GM12878 (cell line): ENCODE measurements around the gene TXNIP. TPM values are rescaled to one million over a fixed set of nuclear protein-coding genes. Genes with fewer than 3 reads are reported as not detected.

ENCODE experiments used
- ATAC-seq: fragments of 200-7000 bp; cut with Tn5 transposase; 3 replicates; pipeline ENCODE4 v1.9.1; 2020; ENCODE audit warnings: mild to moderate bottlenecking, moderate library complexity
- BruUV-seq: library from RNA; stranded (reverse); fragments of 400-500 nt; replicated peaks from 2 replicates; lab custom pipeline; 2021; lab: Mats Ljungman, UMichigan
- CTCF ChIA-PET: fragments of 300-600 bp; sonication (Branson Sonifier 250); formaldehyde crosslinking; extraction: SDS; loops from one replicate; lab custom pipeline; 2021; ENCODE audit warnings: inconsistent platforms; lab: Yijun Ruan, JAX
- POLR2A ChIA-PET: fragments of 350-600 bp; formaldehyde crosslinking; extraction: SDS; loops from one replicate; lab custom pipeline; 2021; ENCODE audit warnings: inconsistent platforms; lab: Charles Lee
- RAD21 ChIA-PET: fragments of 300-600 bp; sonication (Branson Sonifier 250); formaldehyde crosslinking; loops from one replicate; lab custom pipeline; 2023; ENCODE audit warnings: antibody characterized with exemption; ENCODE audit not compliant: unreplicated experiment; lab: Charles Lee
- SMC1A ChIA-PET: fragments of 300-600 bp; sonication (Branson Sonifier 250); formaldehyde crosslinking; loops from one replicate; lab custom pipeline; 2023; ENCODE audit not compliant: unreplicated experiment, uncharacterized antibody; lab: Charles Lee
- DNase-seq: peaks from one replicate; pipeline ENCODE4 v3.0.0-alpha.2; 2011; ENCODE audit warnings: low read depth, low spot score
- FAIRE-seq: peaks from 3 replicates; lab custom pipeline; 2011; peaks lifted over from hg19 to GRCh38; lab: Jason Lieb, UNC
- H2AFZ ChIP-seq: 2 replicates; pipeline ENCODE4 v1.6.0; 2011; ENCODE audit warnings: low read depth, low read length, control low read depth; ENCODE audit not compliant: control insufficient read depth
- H3K27ac ChIP-seq: 2 replicates; pipeline ENCODE4 v1.5.1; 2011; ENCODE audit warnings: control low read depth; ENCODE audit not compliant: control insufficient read depth, insufficient read depth
- H3K27me3 ChIP-seq, 2 experiments: replicated peaks in 1 of 2; 2 replicates each; pipeline versions ENCODE4 v1.6.0 to v1.6.1; 2011; ENCODE audit warnings: low read length in 1 of 2; ENCODE audit not compliant: control insufficient read depth in 2 of 2, insufficient read depth in 2 of 2
- H3K36me3 ChIP-seq, 2 experiments: 2 replicates each; pipeline ENCODE4 v1.5.1; 2011; ENCODE audit warnings: low read length in 1 of 2; ENCODE audit not compliant: control insufficient read depth in 2 of 2, insufficient read depth in 2 of 2
- H3K4me1 ChIP-seq: 2 replicates; pipeline ENCODE4 v1.6.1; 2011; ENCODE audit warnings: mild to moderate bottlenecking, low read length, moderate library complexity, mixed read lengths; ENCODE audit not compliant: control insufficient read depth, insufficient read depth
- H3K4me2 ChIP-seq: 2 replicates; pipeline ENCODE4 v1.6.0; 2011; ENCODE audit warnings: control low read depth; ENCODE audit not compliant: control insufficient read depth, insufficient read depth
- H3K4me3 ChIP-seq: fragments of 200-600 bp; sonication (generic); 2 replicates; pipeline ENCODE4 v1.5.1; 2016
- H3K79me2 ChIP-seq: 2 replicates; pipeline ENCODE4 v1.6.0; 2011; ENCODE audit warnings: low read length; ENCODE audit not compliant: control insufficient read depth, insufficient read depth
- H3K9ac ChIP-seq: 2 replicates; pipeline ENCODE4 v1.8.0; 2011; ENCODE audit warnings: low read length, control low read depth, mixed read lengths; ENCODE audit not compliant: control insufficient read depth, insufficient read depth
- H3K9me3 ChIP-seq: replicated peaks from 3 replicates; pipeline ENCODE4 v1.5.1; 2011; ENCODE audit warnings: mild to moderate bottlenecking, low read length; ENCODE audit not compliant: control insufficient read depth, insufficient read depth
- H4K20me1 ChIP-seq: 2 replicates; pipeline ENCODE4 v1.6.0; 2011; ENCODE audit not compliant: control insufficient read depth, insufficient read depth
- EED ChIP-seq: sonication (generic); IDR thresholded peaks from 2 replicates; pipeline ENCODE4 v1.6.1; 2016; ENCODE audit warnings: antibody characterized with exemption, low read depth
- ETV6 ChIP-seq, 2 experiments: fragments of 450-650 bp in 1 of 2; IDR thresholded peaks in 1 of 2; conservative IDR thresholded peaks in 1 of 2; 2 replicates each; pipeline ENCODE4 v1.6.1; 2014; ENCODE audit warnings: antibody characterized with exemption in 1 of 2, borderline replicate concordance in 1 of 2, low read depth in 1 of 2, mild to moderate bottlenecking in 1 of 2, moderate library complexity in 1 of 2
- HDAC6 ChIP-seq: fragments of 200-600 bp; sonication (generic); IDR thresholded peaks from one replicate; pipeline ENCODE4 v1.8.0; 2017; ENCODE audit warnings: antibody characterized with exemption; ENCODE audit not compliant: unreplicated experiment
- IKZF1 ChIP-seq: fragments of 450-650 bp; conservative IDR thresholded peaks from 2 replicates; pipeline ENCODE4 v1.6.1; 2017; ENCODE audit warnings: antibody characterized with exemption, mild to moderate bottlenecking
- IKZF2 ChIP-seq, 2 experiments: fragments of 450-650 bp; IDR thresholded peaks; 2 replicates each; pipeline ENCODE4 v1.6.1; 2017; ENCODE audit warnings: mild to moderate bottlenecking in 2 of 2, moderate library complexity in 2 of 2
- SPI1 ChIP-seq: IDR thresholded peaks from 2 replicates; pipeline ENCODE4 v1.6.1; 2011; ENCODE audit warnings: low read depth, mild to moderate bottlenecking, low read length, moderate library complexity, borderline replicate concordance; ENCODE audit not compliant: insufficient read depth
- ZNF687 ChIP-seq: fragments of 450-650 bp; IDR thresholded peaks from 2 replicates; pipeline ENCODE4 v1.6.1; 2017; ENCODE audit warnings: mild to moderate bottlenecking, moderate library complexity
- WGBS: methylation state at CpG from one replicate; pipeline ENCODE4 v1.1.6; 2016; ENCODE audit warnings: low lambda C conversion rate; ENCODE audit not compliant: insufficient replicate concordance, insufficient coverage; ENCODE audit errors: missing lambda C conversion rate; 5-methylcytosine and 5-hydroxymethylcytosine counted together
- in situ Hi-C: fragments of 300-500 bp; cut with MboI; formaldehyde crosslinking; loops from 9 replicates; pipeline ENCODE4 v1.14.3; 2018; ENCODE audit warnings: mixed read lengths
- intact Hi-C: fragments of 100-400 bp; cut with micrococcal nuclease; formaldehyde crosslinking; loops from one replicate; pipeline ENCODE4 v1.14.2; 2022; ENCODE audit not compliant: unreplicated experiment
- polyA plus RNA-seq, 11 experiments: library from polyadenylated mRNA; depleted of rRNA in 4 of 11; unstranded in 6 of 11; stranded (reverse) in 5 of 11; fragments of >200 nt; fragmentation: Nextera tagmentation in 4 of 11; fragmentation: Illumina TruSeq in 1 of 11; extraction: Ambion mirVana in 4 of 11; extraction: Trizol in 1 of 11; gene quantifications; 1 replicate in 1 of 11; 2 replicates in 10 of 11; pipeline versions ENCODE4 v1.2.1 to v1.2.3, GENCODE V29; 2011 to 2016; ENCODE audit warnings: inconsistent platforms in 2 of 11, missing spikeins in 2 of 11, low read depth in 1 of 11
- total RNA-seq, 4 experiments: library from RNA; depleted of rRNA in 3 of 4; stranded (reverse); fragments of >200 nt in 3 of 4; fragmentation: Illumina TruSeq in 1 of 4; extraction: Trizol in 1 of 4; gene quantifications; 2 replicates each; pipeline versions ENCODE4 v1.2.1 to v1.2.3, GENCODE V29; 2013 to 2021

Gene TXNIP
- total and polyA plus RNA-seq, 10 of the 15 experiments (the other 5 are each of a cell fraction or from before 2014, with no cell fraction given): 48.7 to 133 (median 107) TPM

GRCh38 chr1:145983206-145983675 lies 13.1 kb downstream of the TXNIP start:
- Histone ChIP-seq H3K4me2 (peak overlapping the region; percentile 30; the same call in 1 of the 2 replicates), H3K9me3 (no peaks in the 10 kb centered on the region), H3K9ac (no peak overlapping the region), H3K36me3 (no peaks in the 10 kb centered on the region), H3K4me3 (no peak overlapping the region), H3K27ac (peak overlapping the region; percentile 21), H3K4me1 (peaks cover 47% of the 10 kb centered on the region), H3K79me2 (no peaks in the 10 kb centered on the region), H4K20me1 (no peaks in the 10 kb centered on the region), H2AFZ (peak overlapping the region; percentile 54), H3K27me3 (no peaks in the 10 kb centered on the region)
- intact Hi-C loops: no loop called here
- SMC1A ChIA-PET: interaction anchor here (10.9 kb wide), 1 partner anchor 10 kb away, joined by 244 read pairs; the partner anchor contains the start of gene TXNIP
- TF ChIP-seq ETV6 (conservative IDR thresholded peaks at IDR 0.05 in 1 of 2, IDR thresholded peaks at IDR 0.05 in 1 of 2; ENCODE audit: borderline replicate concordance in 1 of 2, low read depth in 1 of 2): no peak
- no peak for TF ChIP-seq HDAC6
- 0 out of 2 replicates have a peak, but pooled peaks have one; percentile 24 for TF ChIP-seq ZNF687
- peak; percentile 44; the same call in 1 of the 2 replicates for TF ChIP-seq IKZF1
- TF ChIP-seq SPI1: peak; percentile 89
- peak; percentile 59 for TF ChIP-seq EED
- TF ChIP-seq IKZF2 (IDR thresholded peaks at IDR 0.05): peak; percentile 30 to 33; a peak in 1 of 4 replicates
- CTCF ChIA-PET: interaction anchor here (9.4 kb wide), 1 partner anchor 9 kb away, joined by 196 read pairs; the partner anchor contains the start of gene TXNIP
- ATAC-seq: no peak
- WGBS: 100% methylated on average over 1 of the region's 1 CpG
- no peak for FAIRE-seq
- DNase-seq: no peak
- in situ Hi-C loops: no loop called here
- POLR2A ChIA-PET: interaction anchor here (0.6 to 3.9 kb wide), 5 partner anchors 8 to 54 kb away, joined by 3 to 21 read pairs (median 3); partner anchors contain the start of gene TXNIP
- BruUV-seq: no TSS peak
- RAD21 ChIA-PET: interaction anchor here (2.3 kb wide), 1 partner anchor 11 kb away, joined by 6 read pairs; no protein-coding TSS in a partner anchor
